ENCODE measurements around the gene ITCH. TPM values are rescaled to one million over a fixed set of nuclear protein-coding genes. Genes with fewer than 3 reads are reported as not detected.

The ITCH gene
- polyA plus RNA-seq, 10 donors, result 23.5 to 32.3 (median 27.7) TPM

GRCh38 chr20:34529742-34530141 lies 166.7 kb downstream of the ITCH start:
- no peak for DNase-seq

- no peak for DNase-seq
Measured at GRCh38 chr20:34530342-34530741, 167.3 kb downstream of the ITCH start.

- DNase-seq, result no peak
Measured at GRCh38 chr20:34531608-34532265, 168.7 kb downstream of the ITCH start.

GRCh38 chr20:34532320-34532719 lies 169.2 kb downstream of the ITCH start:
- DNase-seq, result no peak

- DNase-seq, result no peak
Measured at GRCh38 chr20:34532756-34533155, 169.7 kb downstream of the ITCH start.

- DNase-seq, result no peak
Measured at GRCh38 chr20:34534391-34535165, 171.5 kb downstream of the ITCH start.

GRCh38 chr20:34535301-34535840 lies 172.3 kb downstream of the ITCH start:
- DNase-seq, result no peak

GRCh38 chr20:34535857-34536256 lies 172.8 kb downstream of the ITCH start:
- DNase-seq, result no peak

- no peak for DNase-seq
Measured at GRCh38 chr20:34536798-34537394, 173.8 kb downstream of the ITCH start.

- no peak for DNase-seq
Measured at GRCh38 chr20:34537651-34538050, 174.6 kb downstream of the ITCH start.

- peak in 1 of 3 donors; percentile 35 for DNase-seq
Measured at GRCh38 chr20:34538671-34539123, 175.6 kb downstream of the ITCH start.

- DNase-seq, result no peak
Measured at GRCh38 chr20:34539756-34540155, 176.7 kb downstream of the ITCH start.

- DNase-seq, result no peak
Measured at GRCh38 chr20:34540596-34541263, 177.7 kb downstream of the ITCH start.

GRCh38 chr20:34541264-34541901 lies 178.3 kb downstream of the ITCH start:
- DNase-seq, result no peak

GRCh38 chr20:34541917-34542316 lies 178.8 kb downstream of the ITCH start:
- no peak for DNase-seq

GRCh38 chr20:34542439-34542838 lies 179.4 kb downstream of the ITCH start:
- DNase-seq, result no peak

- no peak for DNase-seq
Measured at GRCh38 chr20:34543463-34544056, 180.5 kb downstream of the ITCH start.

GRCh38 chr20:34544109-34544796 lies 181.2 kb downstream of the ITCH start:
- peak in 1 of 3 donors; percentile 37 for DNase-seq

- DNase-seq, result no peak
Measured at GRCh38 chr20:34546751-34547181, 183.7 kb downstream of the ITCH start.

GRCh38 chr20:34547844-34548613 lies 185.0 kb downstream of the ITCH start:
- no peak for DNase-seq

Measured in muscle of back (tissue), 11 donors.